HG03575 (cell line): Measurements from ENCODE around the gene SSBP3.
A peak's percentile ranks its signal among the peaks of the same experiment; 100 is the strongest.

Experiments used
- ATAC-seq: cut with Tn5 transposase; IDR thresholded peaks from one replicate; pipeline ENCODE4 v1.9.1; 2021; ENCODE audit not compliant: unreplicated experiment, insufficient number of reproducible peaks, low FRiP score; ENCODE audit errors: extremely low read depth

SSBP3 gene

GRCh38 chr1:54413732-54414131, 7.5 kb upstream of the SSBP3 start:
- no peak for ATAC-seq

- ATAC-seq: no peak
Observed at GRCh38 chr1:54413295-54413694, 7.1 kb upstream of the SSBP3 start.

GRCh38 chr1:54410359-54410758, 4.2 kb upstream of the SSBP3 start:
- ATAC-seq: no peak

- ATAC-seq: peak; percentile 42
Observed at GRCh38 chr1:54409156-54410142, 3.3 kb upstream of the SSBP3 start.

- no peak for ATAC-seq
Observed at GRCh38 chr1:54408147-54409066, 2.2 kb upstream of the SSBP3 start.

- ATAC-seq: no peak
Observed at GRCh38 chr1:54407404-54408146, 1.4 kb upstream of the SSBP3 start.

- ATAC-seq: no peak
Observed at GRCh38 chr1:54407154-54407403, 885 bp upstream of the SSBP3 start.

- ATAC-seq: no peak
Observed at GRCh38 chr1:54405898-54406293, 298 bp downstream of the SSBP3 start.

GRCh38 chr1:54404939-54405897, 976 bp downstream of the SSBP3 start:
- ATAC-seq: no peak

GRCh38 chr1:54404263-54404662, 1.9 kb downstream of the SSBP3 start:
- no peak for ATAC-seq

GRCh38 chr1:54403808-54404261, 2.4 kb downstream of the SSBP3 start:
- ATAC-seq: no peak

- no peak for ATAC-seq
Observed at GRCh38 chr1:54403405-54403804, 2.8 kb downstream of the SSBP3 start.

GRCh38 chr1:54402896-54403295, 3.3 kb downstream of the SSBP3 start:
- no peak for ATAC-seq

- ATAC-seq: no peak
Observed at GRCh38 chr1:54401799-54402198, 4.4 kb downstream of the SSBP3 start.

GRCh38 chr1:54400329-54400728, 5.9 kb downstream of the SSBP3 start:
- no peak for ATAC-seq

- no peak for ATAC-seq
Observed at GRCh38 chr1:54399765-54400164, 6.4 kb downstream of the SSBP3 start.

- ATAC-seq: no peak
Observed at GRCh38 chr1:54398963-54399528, 7.1 kb downstream of the SSBP3 start.

GRCh38 chr1:54397980-54398379, 8.2 kb downstream of the SSBP3 start:
- no peak for ATAC-seq
